Measurements from ENCODE around the gene SLC6A19. TPM values are rescaled to one million over a fixed set of nuclear protein-coding genes. Genes with fewer than 3 reads are reported as not detected.

SLC6A19 gene
- total and polyA plus RNA-seq, 2 of the 4 experiments (the other 2 are of a cell fraction): not detected

DNA sequence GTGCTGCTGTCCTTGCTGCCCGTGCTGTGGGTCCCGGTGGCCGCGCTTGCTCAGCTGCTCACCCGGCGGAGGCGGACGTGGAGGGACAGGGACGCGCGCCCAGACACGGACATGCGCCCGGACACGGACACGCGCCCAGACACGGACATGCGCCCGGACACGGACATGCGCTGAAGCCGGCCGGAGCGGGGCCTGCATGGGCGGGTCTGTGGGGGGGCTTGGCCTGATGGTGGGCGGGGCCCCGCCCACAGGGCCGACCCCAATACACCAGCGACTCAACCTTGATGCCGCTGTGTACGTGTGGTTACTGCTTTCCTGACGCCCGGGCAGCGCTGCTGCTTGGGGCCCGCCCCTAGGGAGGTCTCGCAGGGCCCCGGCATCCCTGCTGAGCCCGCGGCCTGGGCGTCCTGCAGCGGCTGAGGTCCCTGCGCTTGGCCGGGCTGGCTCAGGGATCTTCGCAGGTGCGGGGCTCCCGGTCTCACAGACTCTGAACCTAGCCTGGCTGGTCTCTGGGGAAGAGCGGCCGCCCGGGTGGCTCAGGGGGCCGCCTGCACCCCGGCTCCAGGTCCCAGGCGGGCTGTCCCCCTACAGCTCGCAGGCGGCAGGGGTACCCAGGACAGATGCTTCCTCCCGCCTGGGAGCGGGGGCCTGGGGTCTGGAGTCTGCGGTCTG is 44.6 kb downstream of the SLC6A19 start:
- H2BK15ac ChIP-seq (ENCODE audit: low read depth, low read length): no peak overlapping the region
- H3K27ac ChIP-seq (ENCODE audit: insufficient read depth, low read length): no peak overlapping the region
- ATAC-seq (ENCODE audit: low read depth) (no peak), DNase-seq (no peak)
- TF ChIP-seq CEBPB (IDR thresholded peaks at IDR 0.05; ENCODE audit: low read depth, low read length) (no peak), MAZ (IDR thresholded peaks at IDR 0.05; ENCODE audit: borderline replicate concordance, low read depth, low read length) (no peak), CHD1 (IDR thresholded peaks at IDR 0.05; ENCODE audit: low read depth, low read length) (no peak), RAD21 (IDR thresholded peaks at IDR 0.05; ENCODE audit: low read length) (no peak), RCOR1 (IDR thresholded peaks at IDR 0.05; ENCODE audit: insufficient replicate concordance, low read length) (no peak), NFE2L2 (IDR thresholded peaks at IDR 0.05; ENCODE audit: low read depth, low read length) (no peak), FOS (IDR thresholded peaks at IDR 0.05; ENCODE audit: low read depth, low read length) (no peak), RFX5 (IDR thresholded peaks at IDR 0.05; ENCODE audit: low read depth, low read length) (no peak)
- TF ChIP-seq, protein P1, sequence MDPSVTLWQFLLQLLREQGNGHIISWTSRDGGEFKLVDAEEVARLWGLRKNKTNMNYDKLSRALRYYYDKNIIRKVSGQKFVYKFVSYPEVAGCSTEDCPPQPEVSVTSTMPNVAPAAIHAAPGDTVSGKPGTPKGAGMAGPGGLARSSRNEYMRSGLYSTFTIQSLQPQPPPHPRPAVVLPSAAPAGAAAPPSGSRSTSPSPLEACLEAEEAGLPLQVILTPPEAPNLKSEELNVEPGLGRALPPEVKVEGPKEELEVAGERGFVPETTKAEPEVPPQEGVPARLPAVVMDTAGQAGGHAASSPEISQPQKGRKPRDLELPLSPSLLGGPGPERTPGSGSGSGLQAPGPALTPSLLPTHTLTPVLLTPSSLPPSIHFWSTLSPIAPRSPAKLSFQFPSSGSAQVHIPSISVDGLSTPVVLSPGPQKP (IDR thresholded peaks at IDR 0.05; ENCODE audit: borderline replicate concordance, low read depth, low read length): no peak
- TF ChIP-seq, protein P2, sequence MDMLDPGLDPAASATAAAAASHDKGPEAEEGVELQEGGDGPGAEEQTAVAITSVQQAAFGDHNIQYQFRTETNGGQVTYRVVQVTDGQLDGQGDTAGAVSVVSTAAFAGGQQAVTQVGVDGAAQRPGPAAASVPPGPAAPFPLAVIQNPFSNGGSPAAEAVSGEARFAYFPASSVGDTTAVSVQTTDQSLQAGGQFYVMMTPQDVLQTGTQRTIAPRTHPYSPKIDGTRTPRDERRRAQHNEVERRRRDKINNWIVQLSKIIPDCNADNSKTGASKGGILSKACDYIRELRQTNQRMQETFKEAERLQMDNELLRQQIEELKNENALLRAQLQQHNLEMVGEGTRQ (IDR thresholded peaks at IDR 0.05; ENCODE audit: low read depth, low read length): no peak
- no peaks in the 10 kb centered on the region for H3K9me1 ChIP-seq (ENCODE audit: insufficient read depth, low read length)
- H2AK5ac ChIP-seq (ENCODE audit: low read depth, low read length): no peak overlapping the region
- no peak overlapping the region for H3K4me3 ChIP-seq (ENCODE audit: insufficient read depth, low read depth, low read length)
- no TSS peak for BruUV-seq (replicated peaks)
- no peak overlapping the region for H3K9ac ChIP-seq (ENCODE audit: low read depth, low read length)
- no peak overlapping the region for H2AK9ac ChIP-seq (replicated peaks; ENCODE audit: low read depth, low read length, poor library complexity)
- H3K14ac ChIP-seq (replicated peaks; ENCODE audit: low read depth, low read length): no peak overlapping the region
- ChIA-PET POLR2A (ENCODE audit: unreplicated experiment) (no interaction called here), CTCF (interaction anchor here (0.6 kb wide), 1 partner anchor 71 kb away, joined by 3 read pairs; no protein-coding TSS in a partner anchor)
- no peak overlapping the region for H3K18ac ChIP-seq (ENCODE audit: low read depth, low read length)
- dilution Hi-C loops (cut with HindIII; ENCODE audit: low sequenced_read_pairs, unreplicated experiment) (no loop called here), intact Hi-C loops (cut with micrococcal nuclease) (no loop called here), in situ Hi-C loops (cut with MboI; ENCODE audit: low sequenced_read_pairs) (no loop called here)
- WGBS, 2 experiments (ENCODE audit: extremely low coverage in 2 of 2, insufficient read length in 1 of 2): 26% methylated on average over 24 of the region's 58 CpGs; no CpG with 5 or more reads in 1 of the 2 experiments
- no peak overlapping the region for H3K56ac ChIP-seq (ENCODE audit: extremely low read depth, insufficient read depth, low read length)
- H3K4ac ChIP-seq (ENCODE audit: low read depth, low read length): no peak overlapping the region
- no peak overlapping the region for H4K91ac ChIP-seq (ENCODE audit: insufficient read depth, low read depth, low read length)
- H3K4me2 ChIP-seq (ENCODE audit: low read depth, low read length): no peak overlapping the region
- no peak overlapping the region for H3K23ac ChIP-seq (ENCODE audit: low read depth, low read length)
- no peak overlapping the region for H2BK120ac ChIP-seq (ENCODE audit: low read depth, low read length)
- H4K5ac ChIP-seq (ENCODE audit: low read depth, low read length): no peak overlapping the region
- no peak overlapping the region for H2BK20ac ChIP-seq (ENCODE audit: low read depth, low read length)
- H3K36me3 ChIP-seq (ENCODE audit: control insufficient read depth, insufficient read depth, low read length): no peaks in the 10 kb centered on the region
- no peaks in the 10 kb centered on the region for H3K79me1 ChIP-seq (ENCODE audit: low read depth in 1 of 2, low read length in 2 of 2)
- peaks cover 5% of the 10 kb centered on the region; the same call in 1 of the 2 replicates for H3K27me3 ChIP-seq (ENCODE audit: control insufficient read depth, insufficient read depth, low read length)
- H3K9me3 ChIP-seq (ENCODE audit: control insufficient read depth, insufficient read depth, low read length): no peaks in the 10 kb centered on the region
- H4K8ac ChIP-seq (ENCODE audit: low read depth in 2 of 2, low read length in 2 of 2): no peak overlapping the region
- no peaks in the 10 kb centered on the region for H4K20me1 ChIP-seq (ENCODE audit: insufficient read depth, low read length)
- no peak overlapping the region for H2BK5ac ChIP-seq (ENCODE audit: low read depth, low read length, poor library complexity, severe bottlenecking)
- H3K4me1 ChIP-seq (ENCODE audit: control insufficient read depth, insufficient read depth, low read length): no peaks in the 10 kb centered on the region
- H2AFZ ChIP-seq (replicated peaks; ENCODE audit: low read length, poor library complexity): no peak overlapping the region

Measured in IMR-90 (cell line).